Tibial artery (tissue), 4 donors: ENCODE measurements around the gene MED26.

Source experiments
- DNase-seq, 2 donors: peaks; one replicate each; pipeline ENCODE4 v3.0.0-alpha.2; 2019
- H3K27ac ChIP-seq, 2 donors: fragments of 200-600 bp; sonication (generic) in 1 of 2; 1 replicate in 1 of 2; 2 replicates in 1 of 2; pipeline ENCODE4 v1.5.1; 2018 to 2019; ENCODE audit warnings: mild to moderate bottlenecking in 1 of 2
- H3K27me3 ChIP-seq, 2 donors: fragments of 200-600 bp; sonication (generic) in 1 of 2; one replicate each; pipeline versions ENCODE4 v1.5.1 to v1.6.0; 2016 to 2019
- H3K36me3 ChIP-seq, 3 donors: fragments of 200-600 bp; sonication (generic) in 2 of 3; one replicate each; pipeline ENCODE4 v1.5.1; 2016 to 2019; ENCODE audit warnings: mild to moderate bottlenecking in 2 of 3
- H3K4me1 ChIP-seq, 4 donors: fragments of 200-600 bp; sonication (generic) in 2 of 4; 1 replicate in 3 of 4; 2 replicates in 1 of 4; pipeline ENCODE4 v1.5.1; 2016 to 2019
- H3K4me3 ChIP-seq, 2 donors: fragments of 200-600 bp; sonication (generic) in 1 of 2; 1 replicate in 1 of 2; 2 replicates in 1 of 2; pipeline ENCODE4 v1.5.1; 2018 to 2019; ENCODE audit warnings: mild to moderate bottlenecking in 2 of 2
- H3K9me3 ChIP-seq, 3 donors: fragments of 200-600 bp; sonication (generic) in 1 of 3; one replicate each; pipeline ENCODE4 v1.5.1; 2016 to 2019
- intact Hi-C: fragments of 100-400 bp; cut with DNase I; formaldehyde crosslinking; loops from one replicate; pipeline ENCODE4 v1.15.0; 2023; ENCODE audit warnings: low total_unique reads
- TF ChIP-seq, protein P1 (sequence below), 2 experiments: fragments of 200-600 bp in 1 of 2; fragments of 450-650 bp in 1 of 2; IDR thresholded peaks; one replicate each; pipeline ENCODE4 v1.5.1; 2017 to 2019; ENCODE audit warnings: antibody characterized with exemption in 2 of 2, mild to moderate bottlenecking in 1 of 2, moderate library complexity in 1 of 2

The MED26 gene

DNA sequence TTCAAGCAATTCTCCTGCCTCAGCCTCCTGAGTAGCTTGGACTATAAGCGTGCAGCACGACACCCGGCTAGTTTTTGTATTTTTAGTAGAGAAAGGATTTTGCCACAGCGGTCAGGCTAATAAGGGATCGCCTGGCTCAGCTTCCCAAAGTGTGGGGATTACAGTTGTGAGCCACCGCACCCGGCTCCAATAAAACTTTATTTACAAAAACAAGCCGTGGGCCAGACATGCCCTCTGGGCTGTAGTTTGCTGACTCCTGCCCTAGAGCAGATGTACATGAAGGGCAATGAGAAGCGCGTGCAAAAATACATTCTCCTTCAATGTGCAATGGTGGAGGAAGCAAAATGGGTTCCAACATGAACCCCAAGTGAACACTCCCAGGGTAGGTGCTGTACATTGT lies 13.7 kb upstream of the MED26 start:
- H3K27me3 ChIP-seq: no peaks in the 10 kb centered on the region
- no peak overlapping the region for H3K4me3 ChIP-seq
- H3K9me3 ChIP-seq: no peaks in the 10 kb centered on the region
- no peak overlapping the region for H3K27ac ChIP-seq
- TF ChIP-seq, protein P1, sequence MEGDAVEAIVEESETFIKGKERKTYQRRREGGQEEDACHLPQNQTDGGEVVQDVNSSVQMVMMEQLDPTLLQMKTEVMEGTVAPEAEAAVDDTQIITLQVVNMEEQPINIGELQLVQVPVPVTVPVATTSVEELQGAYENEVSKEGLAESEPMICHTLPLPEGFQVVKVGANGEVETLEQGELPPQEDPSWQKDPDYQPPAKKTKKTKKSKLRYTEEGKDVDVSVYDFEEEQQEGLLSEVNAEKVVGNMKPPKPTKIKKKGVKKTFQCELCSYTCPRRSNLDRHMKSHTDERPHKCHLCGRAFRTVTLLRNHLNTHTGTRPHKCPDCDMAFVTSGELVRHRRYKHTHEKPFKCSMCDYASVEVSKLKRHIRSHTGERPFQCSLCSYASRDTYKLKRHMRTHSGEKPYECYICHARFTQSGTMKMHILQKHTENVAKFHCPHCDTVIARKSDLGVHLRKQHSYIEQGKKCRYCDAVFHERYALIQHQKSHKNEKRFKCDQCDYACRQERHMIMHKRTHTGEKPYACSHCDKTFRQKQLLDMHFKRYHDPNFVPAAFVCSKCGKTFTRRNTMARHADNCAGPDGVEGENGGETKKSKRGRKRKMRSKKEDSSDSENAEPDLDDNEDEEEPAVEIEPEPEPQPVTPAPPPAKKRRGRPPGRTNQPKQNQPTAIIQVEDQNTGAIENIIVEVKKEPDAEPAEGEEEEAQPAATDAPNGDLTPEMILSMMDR (IDR thresholded peaks at IDR 0.05): no peak
- no peaks in the 10 kb centered on the region for H3K4me1 ChIP-seq
- H3K36me3 ChIP-seq: peaks cover 46 to 94% (median 53%) of the 10 kb centered on the region in 3 donors
- DNase-seq: no peak
- intact Hi-C loops: no loop called here

DNA sequence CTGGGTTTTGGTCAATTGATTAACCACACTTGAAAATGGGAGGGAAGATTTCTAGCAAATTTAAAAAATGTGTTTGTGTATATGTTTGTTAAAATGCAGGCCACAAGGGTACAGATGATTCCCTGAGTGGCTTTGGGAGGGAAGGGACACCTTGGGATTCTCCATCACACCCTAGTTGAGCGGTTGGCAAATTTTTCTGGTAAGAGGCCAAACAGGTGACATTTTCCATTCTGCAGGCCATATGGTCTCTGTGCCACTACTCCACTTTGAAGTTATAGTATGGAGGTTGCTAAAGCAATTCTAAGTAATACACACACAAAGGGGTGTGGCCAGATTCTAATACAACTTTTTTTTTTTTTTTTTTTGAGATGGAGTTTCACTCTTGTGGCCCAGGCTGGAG lies 12.9 kb upstream of the MED26 start:
- intact Hi-C loops: no loop called here
- no peaks in the 10 kb centered on the region for H3K27me3 ChIP-seq
- no peaks in the 10 kb centered on the region for H3K9me3 ChIP-seq
- no peak overlapping the region for H3K4me3 ChIP-seq
- peaks cover 38 to 86% (median 46%) of the 10 kb centered on the region in 3 donors for H3K36me3 ChIP-seq
- no peak overlapping the region for H3K27ac ChIP-seq
- TF ChIP-seq, protein P1 (IDR thresholded peaks at IDR 0.05): no peak
- no peaks in the 10 kb centered on the region for H3K4me1 ChIP-seq
- no peak for DNase-seq

DNA sequence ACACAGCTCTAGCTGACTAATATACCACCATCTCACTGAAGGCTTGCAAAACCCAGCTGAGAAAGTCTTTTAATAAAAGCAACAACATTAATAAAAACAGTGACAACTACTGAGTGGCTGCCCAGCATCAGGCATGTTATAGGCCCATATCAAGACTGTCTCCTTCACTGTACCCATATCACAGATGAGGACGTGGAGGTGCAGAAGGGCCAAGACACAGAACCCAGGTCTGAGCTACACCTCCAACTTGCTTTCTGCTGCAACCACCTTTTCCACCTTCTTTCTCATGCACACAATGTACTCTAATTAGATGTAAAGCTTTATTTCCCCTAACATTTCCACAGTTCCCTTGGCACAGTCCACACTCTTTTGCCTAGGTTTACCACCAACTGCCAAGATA lies 10.7 kb upstream of the MED26 start:
- H3K36me3 ChIP-seq: peaks cover 23 to 81% (median 25%) of the 10 kb centered on the region in 3 donors
- no peaks in the 10 kb centered on the region for H3K9me3 ChIP-seq
- TF ChIP-seq, protein P1 (IDR thresholded peaks at IDR 0.05): no peak
- intact Hi-C loops: no loop called here
- DNase-seq: no peak
- H3K27me3 ChIP-seq: no peaks in the 10 kb centered on the region
- H3K4me3 ChIP-seq: no peak overlapping the region
- no peaks in the 10 kb centered on the region for H3K4me1 ChIP-seq
- H3K27ac ChIP-seq: no peak overlapping the region

DNA sequence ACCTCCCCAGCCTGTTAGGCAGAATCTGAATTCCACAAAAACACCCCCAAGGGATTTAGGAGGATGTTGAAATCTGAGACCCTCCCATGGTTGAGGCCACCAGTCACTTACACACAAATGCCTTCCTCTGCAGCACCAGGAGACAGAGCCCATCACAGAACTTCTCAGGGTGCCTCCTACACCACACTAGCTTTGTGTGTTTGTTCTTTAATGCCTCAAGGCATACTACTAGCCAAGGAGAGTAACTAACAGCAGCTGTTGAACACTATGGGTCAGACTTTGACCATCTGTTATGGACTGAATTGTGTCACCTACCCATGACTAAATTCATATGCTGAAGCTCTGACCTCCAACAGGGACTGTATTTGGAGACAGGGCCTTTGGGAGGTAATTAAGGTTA lies 9.5 kb upstream of the MED26 start:
- H3K27me3 ChIP-seq: no peaks in the 10 kb centered on the region
- intact Hi-C loops: no loop called here
- no peaks in the 10 kb centered on the region for H3K9me3 ChIP-seq
- DNase-seq: no peak
- H3K36me3 ChIP-seq: peaks cover 12 to 81% (median 14%) of the 10 kb centered on the region in 3 donors
- no peak overlapping the region for H3K27ac ChIP-seq
- H3K4me1 ChIP-seq: no peaks in the 10 kb centered on the region
- no peak overlapping the region for H3K4me3 ChIP-seq
- TF ChIP-seq, protein P1 (IDR thresholded peaks at IDR 0.05): no peak

DNA sequence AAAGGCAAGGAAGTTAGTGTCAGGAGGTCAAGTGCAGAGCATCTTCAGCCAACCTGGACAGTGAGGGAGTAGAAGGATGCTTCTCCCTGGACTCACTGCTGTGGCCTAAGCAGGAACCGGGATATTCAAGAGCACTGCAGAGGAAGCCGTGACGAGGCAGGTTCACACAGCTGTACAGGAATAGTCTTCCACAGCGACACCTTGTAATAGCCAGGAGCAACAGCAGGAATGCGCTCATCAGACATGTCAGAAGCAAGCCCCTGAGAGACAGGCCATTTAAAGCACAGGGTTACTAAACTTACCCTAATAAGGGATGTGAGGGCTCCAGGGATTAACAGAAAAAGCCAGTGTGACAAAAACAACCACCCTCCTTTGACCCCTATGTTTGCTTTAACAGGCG lies 3.5 kb upstream of the MED26 start:
- Histone ChIP-seq H3K27ac (no peak overlapping the region), H3K27me3 (no peaks in the 10 kb centered on the region), H3K4me1 (peaks cover 0 to 24% (median 17%) of the 10 kb centered on the region in 4 donors), H3K36me3 (peaks cover 0 to 45% (median 8%) of the 10 kb centered on the region in 3 donors), H3K9me3 (no peaks in the 10 kb centered on the region), H3K4me3 (no peak overlapping the region)
- intact Hi-C loops: no loop called here
- TF ChIP-seq, protein P1 (IDR thresholded peaks at IDR 0.05): no peak
- DNase-seq: no peak
